Measurements from ENCODE around the gene COQ3.

- TF ChIP-seq CTCF (IDR thresholded peaks at IDR 0.05; ENCODE audit: low read length) (no peak), EZH2 (IDR thresholded peaks at IDR 0.05; ENCODE audit: borderline replicate concordance, low read length) (no peak)
These were observed 3.1 kb downstream of the COQ3 start for GRCh38 chr6:99390896-99391295.

All from OCI-LY1 (cell line).